Retinal pigment epithelial cell (primary cell): ENCODE measurements around the gene EXT2.

Experiments used
- DNase-seq: peaks from one replicate; pipeline ENCODE4 v3.0.0-alpha.2; 2010; ENCODE audit warnings: low read depth
- H3K4me3 ChIP-seq: 2 replicates; pipeline ENCODE4 v1.5.1; 2011; ENCODE audit warnings: mild to moderate bottlenecking, low read length, control low read depth, moderate library complexity
- TF ChIP-seq, protein P1 (sequence below): conservative IDR thresholded peaks from 2 replicates; pipeline ENCODE4 v1.5.1; 2011; ENCODE audit warnings: low read depth, low read length, control low read depth, inconsistent platforms

Gene EXT2

DNA sequence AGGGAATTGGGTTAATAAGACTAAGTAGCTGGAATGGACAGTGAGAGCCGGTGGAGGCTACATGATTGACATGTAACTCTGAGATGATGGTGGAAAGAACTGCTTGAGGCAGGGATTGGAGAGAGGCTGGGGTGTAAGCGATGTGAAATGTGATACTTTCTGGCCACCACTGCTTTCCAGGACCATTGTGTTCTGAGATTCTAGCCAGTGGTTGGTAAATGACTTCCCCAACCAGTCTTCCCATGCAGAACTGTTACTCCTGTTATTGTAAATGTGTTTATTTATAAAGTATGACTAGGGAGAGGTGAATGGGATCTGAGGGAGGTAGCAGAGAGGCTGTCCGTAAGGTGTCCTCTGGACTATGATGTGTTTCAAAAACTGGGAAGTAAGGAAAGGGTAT, 18.1 kb downstream of the EXT2 start:
- DNase-seq = no peak
- H3K4me3 ChIP-seq = no peak overlapping the region
- TF ChIP-seq, protein P1, sequence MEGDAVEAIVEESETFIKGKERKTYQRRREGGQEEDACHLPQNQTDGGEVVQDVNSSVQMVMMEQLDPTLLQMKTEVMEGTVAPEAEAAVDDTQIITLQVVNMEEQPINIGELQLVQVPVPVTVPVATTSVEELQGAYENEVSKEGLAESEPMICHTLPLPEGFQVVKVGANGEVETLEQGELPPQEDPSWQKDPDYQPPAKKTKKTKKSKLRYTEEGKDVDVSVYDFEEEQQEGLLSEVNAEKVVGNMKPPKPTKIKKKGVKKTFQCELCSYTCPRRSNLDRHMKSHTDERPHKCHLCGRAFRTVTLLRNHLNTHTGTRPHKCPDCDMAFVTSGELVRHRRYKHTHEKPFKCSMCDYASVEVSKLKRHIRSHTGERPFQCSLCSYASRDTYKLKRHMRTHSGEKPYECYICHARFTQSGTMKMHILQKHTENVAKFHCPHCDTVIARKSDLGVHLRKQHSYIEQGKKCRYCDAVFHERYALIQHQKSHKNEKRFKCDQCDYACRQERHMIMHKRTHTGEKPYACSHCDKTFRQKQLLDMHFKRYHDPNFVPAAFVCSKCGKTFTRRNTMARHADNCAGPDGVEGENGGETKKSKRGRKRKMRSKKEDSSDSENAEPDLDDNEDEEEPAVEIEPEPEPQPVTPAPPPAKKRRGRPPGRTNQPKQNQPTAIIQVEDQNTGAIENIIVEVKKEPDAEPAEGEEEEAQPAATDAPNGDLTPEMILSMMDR = no peak

DNA sequence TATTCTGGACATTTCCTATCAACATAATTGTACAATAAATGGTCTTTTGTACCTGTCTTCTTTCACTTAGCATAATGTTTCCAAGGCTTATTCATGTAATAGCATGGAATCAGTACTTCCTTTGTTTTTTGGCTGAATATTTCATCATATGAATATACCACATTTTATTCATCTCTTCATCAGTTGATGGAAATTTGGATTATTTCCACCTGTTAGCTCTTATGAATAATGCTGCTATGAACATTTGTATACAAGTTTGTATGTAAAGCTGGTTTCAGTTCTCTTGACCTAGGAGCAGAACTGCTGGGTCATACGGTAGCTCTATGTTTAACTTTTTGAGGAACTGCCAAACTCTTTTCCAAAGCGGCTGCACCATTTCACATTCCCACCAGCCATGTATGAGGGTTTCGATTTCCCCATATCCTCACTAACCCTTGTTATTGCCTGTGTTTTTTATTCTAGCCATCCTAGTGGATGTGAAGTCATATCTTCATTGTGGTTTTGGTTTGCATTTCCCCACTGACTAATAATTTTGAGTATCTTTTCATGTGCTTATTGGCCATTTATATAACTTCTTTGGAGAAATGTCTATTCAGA, 20.9 kb downstream of the EXT2 start:
- no peak overlapping the region for H3K4me3 ChIP-seq
- DNase-seq = no peak
- TF ChIP-seq, protein P1 = no peak

DNA sequence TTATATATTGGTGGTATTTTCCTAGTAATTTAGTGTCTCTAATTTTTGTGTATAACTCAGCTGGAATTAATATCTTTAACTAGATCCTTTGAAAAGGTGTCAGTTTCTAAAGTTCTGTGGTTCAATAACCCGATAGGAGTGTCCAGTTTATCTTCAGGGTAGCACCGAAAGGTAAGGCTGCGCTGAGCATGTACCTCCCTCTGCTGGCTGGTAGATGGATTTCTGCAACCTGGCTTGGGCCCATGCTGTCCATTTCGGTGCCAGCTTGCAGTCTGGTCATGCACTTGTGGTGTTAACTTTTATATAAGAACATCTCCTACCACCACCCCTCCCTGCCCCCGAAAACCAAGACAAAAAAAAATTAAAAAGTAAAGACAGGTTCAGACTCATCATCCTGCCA, 24.7 kb downstream of the EXT2 start:
- DNase-seq = no peak
- H3K4me3 ChIP-seq = no peak overlapping the region

DNA sequence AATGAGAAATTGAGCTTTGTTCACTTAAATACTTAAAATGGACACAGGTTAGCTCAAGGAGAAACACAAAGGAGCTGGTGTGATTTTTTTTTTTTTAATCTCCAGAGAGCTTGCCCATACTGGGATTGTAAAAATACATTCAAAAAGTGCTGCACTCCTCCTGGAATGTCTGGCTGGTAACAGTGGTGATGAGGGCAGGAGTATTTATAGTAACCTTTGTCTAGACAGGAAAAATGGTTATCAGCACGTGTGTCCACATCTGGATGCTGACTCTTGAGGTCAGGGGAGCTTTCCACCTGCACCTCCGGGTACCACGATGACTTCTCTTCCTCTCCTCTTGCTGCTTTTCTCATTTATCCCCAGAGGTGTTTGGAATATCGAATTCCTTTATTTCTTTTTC, 30.1 kb downstream of the EXT2 start:
- no peak overlapping the region for H3K4me3 ChIP-seq
- DNase-seq = no peak
- TF ChIP-seq, protein P1 = no peak

More for the DNA sequence above, 24.7 kb downstream of the EXT2 start:
- TF ChIP-seq, protein P1 = peak; percentile 46

DNA sequence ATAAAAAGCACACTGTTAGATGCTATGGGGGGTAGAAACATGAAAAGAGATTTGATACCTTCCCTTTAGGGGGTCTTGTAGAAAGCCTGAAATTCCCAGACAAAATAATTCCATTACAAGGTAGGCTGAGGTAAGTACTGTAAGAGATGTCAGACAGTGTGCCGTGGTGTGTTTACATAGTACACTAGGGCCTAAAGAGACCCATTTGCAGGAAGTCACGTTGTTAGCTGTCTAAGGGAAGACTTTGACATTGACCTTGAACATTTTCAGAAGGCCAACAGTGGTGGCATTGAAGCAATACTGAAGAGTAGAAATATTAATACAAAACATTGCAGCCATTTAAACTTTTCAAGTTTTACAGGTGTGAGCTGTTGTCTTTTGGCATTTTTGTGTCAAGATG, 30.8 kb downstream of the EXT2 start:
- H3K4me3 ChIP-seq = no peak overlapping the region
- TF ChIP-seq, protein P1 = no peak
- no peak for DNase-seq

DNA sequence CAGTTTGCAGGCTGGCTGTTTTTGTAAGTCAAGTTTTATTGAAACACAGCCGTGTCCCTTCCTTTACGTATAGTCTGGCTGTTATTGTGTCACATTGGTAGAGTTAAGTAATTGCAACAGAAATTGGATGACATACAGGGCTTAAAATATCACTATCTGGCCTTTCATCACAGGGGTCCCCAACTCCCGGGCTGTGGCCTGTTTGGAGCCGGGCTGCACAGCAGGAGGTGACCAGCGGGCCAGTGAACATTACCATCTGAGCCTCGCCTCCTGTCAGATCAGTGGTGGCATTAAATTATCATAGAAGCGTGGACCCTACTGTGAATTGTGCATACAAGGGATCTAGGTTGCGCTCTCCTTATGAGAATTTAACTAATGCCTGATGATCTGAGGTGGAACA, 31.7 kb downstream of the EXT2 start:
- TF ChIP-seq, protein P1 = no peak
- no peak for DNase-seq

DNA sequence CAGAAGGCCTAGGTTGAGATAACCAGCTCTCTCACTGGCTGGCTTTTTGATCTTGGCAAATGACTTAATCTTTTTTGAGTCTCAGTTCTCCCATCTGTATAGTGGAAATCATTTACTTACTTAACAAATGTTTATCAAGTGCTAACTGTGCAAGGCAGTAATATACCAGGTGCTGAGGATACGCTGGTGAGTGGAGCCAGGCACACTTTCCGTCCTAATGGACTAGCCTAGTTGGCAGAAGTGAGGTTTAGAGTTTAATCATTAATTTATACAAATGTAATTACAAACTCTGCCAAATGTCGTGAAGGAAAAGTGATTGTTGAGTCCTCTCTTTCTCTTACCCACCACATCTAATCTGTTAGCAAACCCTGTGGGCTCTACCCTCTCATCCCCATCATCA, 33.3 kb downstream of the EXT2 start:
- no peak for DNase-seq
- no peak overlapping the region for H3K4me3 ChIP-seq

More for the DNA sequence above, 31.7 kb downstream of the EXT2 start:
- H3K4me3 ChIP-seq = no peak overlapping the region

More for the DNA sequence above, 33.3 kb downstream of the EXT2 start:
- TF ChIP-seq, protein P1 = no peak
